ENCODE measurements around the gene NOS1AP.

DNA sequence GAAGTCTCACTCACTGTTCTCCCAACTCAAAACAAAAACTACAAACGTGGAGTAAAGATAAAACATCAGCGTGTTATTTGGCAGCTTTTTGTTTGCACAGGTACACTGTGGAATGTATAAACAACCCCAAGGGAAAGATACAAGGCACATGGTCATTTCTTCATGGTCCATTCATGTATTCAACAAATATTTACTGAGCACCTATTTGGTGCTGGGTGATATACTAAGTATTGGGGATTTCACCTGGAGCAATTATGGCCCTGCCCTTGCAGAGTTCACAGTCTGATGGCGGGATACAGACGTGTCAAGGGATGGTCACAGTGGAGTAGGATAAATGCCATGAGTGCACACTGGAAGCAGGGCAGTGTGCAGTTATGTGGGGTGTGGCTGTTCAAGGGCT, 171.1 kb downstream of the NOS1AP start:
- TF ChIP-seq, protein P1, sequence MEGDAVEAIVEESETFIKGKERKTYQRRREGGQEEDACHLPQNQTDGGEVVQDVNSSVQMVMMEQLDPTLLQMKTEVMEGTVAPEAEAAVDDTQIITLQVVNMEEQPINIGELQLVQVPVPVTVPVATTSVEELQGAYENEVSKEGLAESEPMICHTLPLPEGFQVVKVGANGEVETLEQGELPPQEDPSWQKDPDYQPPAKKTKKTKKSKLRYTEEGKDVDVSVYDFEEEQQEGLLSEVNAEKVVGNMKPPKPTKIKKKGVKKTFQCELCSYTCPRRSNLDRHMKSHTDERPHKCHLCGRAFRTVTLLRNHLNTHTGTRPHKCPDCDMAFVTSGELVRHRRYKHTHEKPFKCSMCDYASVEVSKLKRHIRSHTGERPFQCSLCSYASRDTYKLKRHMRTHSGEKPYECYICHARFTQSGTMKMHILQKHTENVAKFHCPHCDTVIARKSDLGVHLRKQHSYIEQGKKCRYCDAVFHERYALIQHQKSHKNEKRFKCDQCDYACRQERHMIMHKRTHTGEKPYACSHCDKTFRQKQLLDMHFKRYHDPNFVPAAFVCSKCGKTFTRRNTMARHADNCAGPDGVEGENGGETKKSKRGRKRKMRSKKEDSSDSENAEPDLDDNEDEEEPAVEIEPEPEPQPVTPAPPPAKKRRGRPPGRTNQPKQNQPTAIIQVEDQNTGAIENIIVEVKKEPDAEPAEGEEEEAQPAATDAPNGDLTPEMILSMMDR (IDR thresholded peaks at IDR 0.05): no peak
- TF ChIP-seq POLR2A (IDR thresholded peaks at IDR 0.05): no peak
- no peak for TF ChIP-seq POLR2AphosphoS5 (IDR thresholded peaks at IDR 0.05)

Data from stomach (tissue), 4 donors.